Islet precursor cell (in vitro differentiated cells): Measurements from ENCODE around the gene WWOX.
A peak's percentile ranks its signal among the peaks of the same experiment; 100 is the strongest.

Experiments
- DNase-seq: peaks from one replicate; pipeline ENCODE4 v3.0.0-alpha.2; 2018

Gene WWOX

DNA sequence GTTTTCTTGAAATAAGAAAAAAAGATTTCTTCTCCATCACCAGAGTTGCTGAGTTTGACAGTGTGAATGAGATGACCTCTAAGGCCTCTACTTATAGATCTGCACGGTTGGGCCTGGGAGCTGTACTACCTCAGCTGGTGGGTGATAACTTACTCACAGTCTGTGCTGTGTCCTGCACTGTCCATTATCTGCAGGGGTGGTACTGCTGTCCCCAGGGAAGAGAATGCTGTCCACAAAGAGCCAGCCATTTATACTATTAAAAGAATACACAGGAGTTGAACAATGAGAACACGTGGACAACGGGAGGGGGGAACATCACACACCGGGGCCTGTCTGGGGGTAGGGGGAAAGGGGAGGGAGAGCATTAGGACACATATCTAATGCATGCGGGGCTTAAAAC is 655.3 kb downstream of the WWOX start:
- DNase-seq = no peak

DNA sequence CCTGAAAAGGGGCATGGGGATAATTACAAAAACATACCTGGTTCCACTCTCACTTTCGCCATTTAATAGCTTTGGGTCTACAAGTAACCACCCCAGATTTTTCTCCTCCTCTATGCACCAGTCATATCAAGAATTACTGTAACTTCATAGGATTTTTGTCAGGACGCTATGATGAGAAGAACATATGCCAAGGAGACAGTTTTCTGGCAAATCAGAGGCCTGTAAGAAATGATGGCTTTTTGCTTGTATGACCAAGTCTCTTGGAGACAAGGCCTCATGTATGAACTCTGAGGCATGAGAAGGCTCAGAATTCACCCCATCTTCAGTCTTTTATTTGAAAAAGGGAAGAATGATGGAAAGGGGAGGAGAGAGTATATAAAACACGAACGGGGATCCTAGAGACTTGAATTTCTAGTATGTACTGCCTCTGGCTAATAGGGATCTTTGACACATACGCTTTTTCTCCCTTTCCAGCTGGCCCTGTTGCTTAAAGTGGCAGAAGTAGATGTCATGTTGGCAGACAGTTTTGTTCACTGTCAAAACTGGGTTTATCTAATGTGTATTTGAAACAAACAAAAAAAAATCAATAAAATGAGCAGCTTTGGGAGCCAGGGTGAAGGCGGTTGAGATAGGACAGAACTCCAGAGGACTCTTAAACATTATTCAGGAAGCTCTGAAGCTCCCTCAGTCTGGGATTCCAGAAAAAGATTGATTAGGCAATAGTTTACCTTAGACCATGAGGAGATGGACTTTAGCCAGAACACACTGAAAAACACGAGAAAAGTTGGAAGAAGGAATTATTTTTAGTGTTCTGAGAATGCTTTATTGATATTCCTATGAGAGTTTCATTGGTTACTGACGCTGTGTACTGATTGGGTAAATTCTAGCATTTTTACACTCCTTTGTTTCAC is 656.6 kb downstream of the WWOX start:
- no peak for DNase-seq

DNA sequence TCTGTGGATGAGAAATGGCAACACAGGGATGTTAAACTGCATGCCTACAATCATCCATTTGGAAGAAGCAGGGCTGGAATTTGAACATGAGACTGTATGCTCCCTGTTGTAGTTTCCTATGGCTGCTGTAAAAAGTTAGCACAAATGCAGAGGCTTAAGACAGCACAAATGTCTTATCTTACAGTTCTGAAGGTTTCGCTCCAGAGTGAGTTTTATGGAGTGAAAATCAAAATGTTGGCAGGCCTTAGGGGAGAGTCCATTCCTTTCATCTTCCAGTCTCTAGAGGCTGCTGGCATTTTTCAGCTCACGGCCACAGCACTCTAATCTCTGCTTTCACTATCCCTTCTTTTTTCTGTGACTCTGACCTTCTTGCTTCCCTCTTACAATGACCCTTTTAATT is 660.1 kb downstream of the WWOX start:
- DNase-seq = no peak

DNA sequence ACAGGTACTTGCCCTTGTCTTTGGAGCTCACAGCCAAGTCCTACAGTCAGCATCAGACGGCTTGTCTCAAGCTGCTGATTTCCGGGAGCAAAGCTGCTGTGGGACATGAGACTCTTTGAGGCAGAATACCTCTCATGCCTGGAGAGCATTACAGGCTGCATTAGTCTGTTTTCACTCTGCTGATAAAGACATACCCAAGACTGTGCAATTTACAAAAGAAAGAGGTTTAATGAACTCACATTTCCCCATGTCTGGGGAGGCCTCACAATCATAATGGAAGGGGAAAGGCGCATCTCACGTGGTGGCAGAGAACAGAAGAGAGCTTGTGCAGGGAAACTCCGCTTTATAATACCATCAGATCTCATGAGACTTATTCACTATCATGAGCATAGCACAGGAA is 661.2 kb downstream of the WWOX start:
- DNase-seq = no peak

DNA sequence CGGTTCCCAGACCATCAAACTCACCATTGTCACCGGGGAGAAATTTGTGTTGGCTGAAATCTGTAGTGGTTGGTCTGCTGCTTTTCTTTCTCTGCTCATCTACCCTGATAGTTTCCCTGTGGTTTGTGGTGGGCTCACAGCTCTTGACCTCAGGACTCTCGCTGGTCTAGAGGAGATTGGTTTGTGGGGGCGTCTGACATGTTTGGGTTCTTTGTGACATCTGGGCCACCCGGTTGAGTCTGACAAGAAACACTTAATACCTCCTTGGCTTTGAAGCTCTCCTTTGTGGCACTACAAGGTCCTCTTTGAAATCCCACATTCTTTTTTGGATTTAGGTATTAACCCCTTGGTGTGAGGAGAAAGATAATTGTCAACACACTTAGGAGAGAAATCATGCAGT is 662.0 kb downstream of the WWOX start:
- DNase-seq = no peak

DNA sequence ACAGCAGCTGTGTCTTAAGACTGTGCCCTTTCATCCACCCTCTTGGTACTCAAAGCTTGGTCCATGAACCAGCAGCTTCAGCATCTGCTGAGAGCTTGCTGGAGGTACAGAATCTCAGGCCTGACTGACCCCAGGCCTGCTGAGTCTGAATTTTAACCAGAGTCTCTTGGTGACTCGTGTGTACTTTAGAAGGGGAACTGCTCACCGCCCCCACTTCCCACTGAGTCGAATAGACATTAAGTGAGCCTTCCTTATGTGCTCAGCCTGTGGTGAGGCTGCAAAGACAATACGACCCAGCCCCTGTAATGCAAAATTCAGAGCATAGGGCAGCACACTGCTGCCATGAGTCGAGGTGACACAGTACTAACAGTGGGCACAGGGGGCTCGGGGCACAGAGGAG is 662.8 kb downstream of the WWOX start:
- DNase-seq = no peak

DNA sequence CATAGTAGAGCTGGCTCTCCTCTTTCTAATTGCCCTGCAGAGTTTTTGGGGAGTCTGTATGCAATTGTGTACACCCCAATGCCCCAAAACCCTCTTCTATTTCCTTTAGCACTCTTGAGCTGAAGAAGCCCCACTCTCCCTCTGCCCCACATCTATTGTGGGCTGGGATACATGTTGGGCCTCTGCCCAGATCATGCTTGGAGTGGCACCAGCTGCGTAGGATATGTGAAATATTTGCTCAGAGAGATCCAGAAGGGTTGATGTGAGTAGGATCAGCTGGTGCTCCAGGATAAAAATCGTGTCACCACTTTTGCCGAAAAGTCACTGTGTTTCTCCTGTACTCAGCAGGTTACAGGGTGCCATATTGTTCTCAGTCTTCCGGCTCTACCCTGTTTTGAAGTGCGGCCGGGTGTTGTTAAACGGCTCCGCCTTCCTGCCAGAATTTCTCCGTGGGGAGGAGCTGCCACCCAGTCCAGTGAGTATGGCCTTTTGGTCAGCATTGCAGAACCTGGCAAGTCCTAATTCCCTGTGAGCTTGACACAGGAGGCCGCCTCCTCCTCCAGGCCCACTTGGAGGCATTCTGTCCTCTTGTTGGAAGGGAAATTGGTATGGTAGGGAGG is 664.5 kb downstream of the WWOX start:
- DNase-seq = no peak

DNA sequence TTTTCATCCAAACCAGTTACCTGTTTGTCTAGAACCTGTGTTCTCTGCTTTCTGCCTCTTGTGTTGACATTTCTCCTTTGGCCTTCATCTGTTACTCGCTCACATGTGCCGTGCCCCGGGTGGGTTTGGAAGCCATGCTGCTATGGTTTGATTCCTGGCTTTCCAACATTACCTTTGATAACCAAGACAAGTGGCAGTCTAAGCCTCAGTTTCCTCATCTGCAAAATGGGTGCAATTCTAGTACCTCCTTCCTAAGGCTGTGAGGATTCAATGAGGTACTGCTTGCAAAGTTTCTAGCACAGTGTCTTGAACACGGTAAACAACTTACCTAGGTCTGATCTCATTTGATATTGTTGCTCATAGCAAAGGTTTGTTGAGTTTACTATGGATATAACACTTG is 665.0 kb downstream of the WWOX start:
- DNase-seq = no peak

DNA sequence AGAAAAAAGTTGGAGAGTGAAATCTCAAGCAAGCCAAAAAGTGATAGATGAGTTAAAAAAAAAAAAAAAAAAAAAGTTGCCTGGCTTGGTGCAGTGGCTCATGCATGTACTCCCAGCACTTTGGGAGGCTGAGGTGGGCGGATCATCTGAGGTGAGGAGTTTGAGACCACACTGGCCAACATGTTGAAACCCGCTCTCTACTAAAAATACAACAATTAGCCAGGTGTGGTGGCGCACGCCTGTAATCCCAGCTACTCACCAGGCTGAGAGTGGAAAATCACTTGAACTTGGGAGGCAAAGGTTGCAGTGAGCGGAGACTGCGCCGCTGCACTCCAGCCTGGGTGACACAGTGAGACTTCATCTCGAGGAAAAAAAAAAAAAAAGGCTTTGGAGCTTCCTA is 668.8 kb downstream of the WWOX start:
- no peak for DNase-seq

DNA sequence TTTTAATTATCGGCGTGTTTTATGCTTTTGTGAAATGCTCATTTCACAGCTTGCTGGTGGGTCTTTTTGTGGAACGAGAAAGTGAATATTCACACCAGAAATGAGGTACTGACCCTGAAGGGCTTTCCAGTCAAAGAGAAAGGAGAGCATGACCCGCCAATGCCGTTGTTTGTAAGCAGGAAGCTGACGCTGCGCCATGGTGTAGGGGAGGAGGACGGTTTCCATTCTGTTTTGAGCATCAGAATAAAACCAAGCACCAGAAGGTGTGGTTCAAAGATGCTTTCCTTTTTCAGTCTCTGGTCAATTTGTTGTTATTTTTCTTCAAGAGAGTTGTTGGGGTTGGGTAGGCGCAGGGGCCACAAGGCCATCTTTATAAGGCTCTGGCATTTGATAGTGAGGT is 669.3 kb downstream of the WWOX start:
- no peak for DNase-seq

DNA sequence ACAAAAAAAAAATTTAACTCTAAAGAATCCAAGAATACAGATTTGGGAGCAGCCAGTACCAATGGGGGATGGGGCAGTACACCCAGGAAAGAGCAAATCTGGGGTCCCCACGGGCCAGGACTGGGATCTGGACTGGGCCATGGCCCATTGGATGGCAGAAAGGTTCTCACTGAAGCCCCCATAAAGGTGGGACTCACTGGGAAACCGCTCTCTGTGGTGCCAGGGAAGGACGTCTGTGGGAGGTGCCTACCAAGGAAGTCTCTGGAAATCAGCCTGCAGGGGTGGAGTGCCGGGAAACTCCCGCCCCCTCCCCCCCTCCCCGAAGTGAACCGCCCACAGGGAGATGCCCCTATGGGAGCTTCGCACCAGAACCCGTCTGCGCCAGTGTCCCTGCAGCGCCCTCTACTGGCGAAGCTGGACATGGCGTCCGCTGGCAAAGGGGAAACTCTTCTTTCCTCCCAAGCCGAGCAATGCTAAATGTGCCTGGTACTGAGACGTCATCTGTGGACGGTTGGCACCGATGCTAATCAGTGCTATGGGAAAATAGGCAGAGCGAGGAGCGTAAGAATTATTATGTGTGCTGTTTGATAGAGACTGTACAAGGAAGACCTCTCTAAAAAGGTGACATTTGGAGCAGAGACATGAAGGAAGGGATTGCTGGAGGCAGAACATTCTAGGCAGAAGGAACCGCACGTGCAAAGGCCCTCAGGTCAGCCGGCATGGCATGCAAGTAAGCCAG is 671.1 kb downstream of the WWOX start:
- peak; percentile 78 for DNase-seq

DNA sequence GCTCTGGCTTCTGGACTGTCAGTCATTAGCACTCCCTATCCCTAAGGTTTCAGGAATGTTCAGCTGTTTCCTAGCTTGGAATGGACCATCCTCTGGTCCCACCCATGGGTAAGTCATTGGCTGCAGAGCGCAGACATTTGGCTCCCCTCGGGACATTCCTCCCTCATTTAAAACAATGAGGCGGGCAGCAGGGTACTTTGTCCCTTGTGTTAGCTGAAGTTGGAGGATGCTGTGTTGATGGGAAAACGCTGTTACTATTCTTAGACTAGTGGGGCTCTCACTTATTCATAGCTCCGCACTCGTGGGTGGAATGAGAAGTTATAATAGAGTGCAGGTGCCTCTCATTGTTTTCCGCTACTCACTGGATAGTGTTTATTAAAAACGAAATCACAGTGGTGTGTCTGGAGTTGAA is 673.8 kb downstream of the WWOX start:
- DNase-seq = no peak

DNA sequence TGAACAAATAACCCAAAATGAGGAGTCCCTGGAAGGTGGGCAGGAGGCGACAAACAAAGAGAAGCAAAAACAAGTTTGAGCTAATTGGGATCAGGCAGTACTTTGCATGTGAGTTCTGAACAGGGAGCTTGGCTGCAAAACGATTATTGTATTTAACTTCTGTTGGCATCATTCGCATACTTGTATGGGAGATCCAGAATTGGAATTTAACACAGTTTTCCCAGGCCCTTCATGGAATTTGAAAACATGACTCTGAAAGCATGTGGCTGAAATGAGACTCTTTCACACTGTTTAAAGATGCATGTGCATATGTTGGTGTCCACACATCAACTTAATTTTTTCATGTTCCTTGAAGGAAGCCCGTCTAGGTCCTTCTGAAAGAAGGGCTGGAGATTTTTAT is 674.3 kb downstream of the WWOX start:
- DNase-seq = no peak

DNA sequence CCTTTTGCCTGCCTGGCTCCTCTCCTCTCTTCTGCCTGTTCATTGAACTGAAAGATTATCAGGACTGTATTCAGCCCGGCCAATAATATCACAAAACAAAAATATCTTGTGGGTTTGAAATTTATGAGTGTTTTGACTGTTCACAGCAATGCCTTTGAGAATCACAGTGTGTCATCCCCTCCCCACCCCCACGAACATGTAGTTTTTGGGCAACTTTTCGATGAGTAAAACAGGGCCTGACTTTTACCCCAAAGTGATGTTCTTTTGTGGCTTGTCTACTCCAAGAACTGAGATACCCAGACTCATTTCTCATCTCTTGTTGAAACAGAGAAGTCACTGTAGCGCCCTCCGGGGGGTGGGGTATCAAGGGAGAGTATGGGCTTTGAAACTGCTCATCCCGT is 675.7 kb downstream of the WWOX start:
- DNase-seq = no peak

DNA sequence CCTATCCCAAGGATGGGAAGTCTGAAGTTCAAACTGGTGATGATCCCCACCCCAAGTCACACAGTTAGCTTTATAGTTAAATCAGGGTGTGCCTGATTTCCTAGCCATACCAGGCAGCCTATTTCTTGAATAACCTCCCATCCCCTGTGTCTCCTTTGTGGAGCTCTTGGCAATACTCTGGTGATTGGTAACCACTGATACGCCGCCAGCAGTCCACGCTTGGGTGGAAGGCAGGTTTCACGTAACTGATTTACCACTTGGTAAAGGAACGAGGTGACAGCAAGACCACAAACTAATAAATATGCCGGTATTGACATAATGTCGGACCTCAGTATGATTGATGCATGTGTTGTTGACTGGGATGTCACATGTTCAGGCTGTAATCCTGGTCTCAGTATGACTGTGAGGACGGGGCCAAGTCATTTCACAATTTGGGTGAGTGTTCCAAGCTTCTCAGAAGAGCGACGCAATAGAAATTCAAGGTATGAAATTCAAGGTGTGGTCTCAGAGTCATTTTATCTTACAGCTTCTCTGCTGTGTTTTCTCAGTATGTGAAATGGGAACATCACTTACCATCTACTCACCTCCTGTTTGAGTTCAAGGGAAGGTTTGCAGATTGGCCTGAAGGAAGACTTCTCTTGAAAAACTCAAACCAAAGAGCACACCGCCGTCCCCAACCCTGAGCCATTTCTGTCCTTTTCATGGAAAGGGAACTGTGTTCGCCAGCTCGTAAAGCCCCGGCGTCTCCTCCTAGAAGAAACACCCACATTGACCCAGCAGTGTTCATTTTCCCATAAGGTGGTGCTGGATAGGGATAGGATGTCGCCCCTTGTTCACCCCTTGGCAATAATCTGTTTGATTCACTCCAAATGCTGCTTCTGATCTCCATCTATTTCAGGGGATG is 678.9 kb downstream of the WWOX start:
- DNase-seq = no peak

DNA sequence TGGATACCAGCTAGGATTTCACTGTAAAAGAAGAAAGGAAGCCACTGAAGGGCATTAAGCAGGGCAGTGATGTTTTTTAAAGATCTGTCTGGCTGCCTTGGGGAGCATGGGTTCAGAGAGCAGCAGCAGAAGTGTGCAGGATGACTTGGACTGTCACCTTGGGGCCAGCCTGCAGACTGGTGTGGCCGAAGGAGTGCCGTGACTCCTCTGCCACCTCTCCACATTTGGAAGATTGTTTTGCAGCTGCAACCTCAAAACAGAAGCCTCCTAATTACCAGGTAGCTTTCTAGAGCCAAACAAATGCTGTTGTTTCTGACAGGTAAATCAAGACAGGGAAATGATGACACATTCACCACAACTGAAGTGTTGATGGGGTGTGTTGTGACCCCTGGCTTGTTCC is 681.4 kb downstream of the WWOX start:
- DNase-seq = no peak

DNA sequence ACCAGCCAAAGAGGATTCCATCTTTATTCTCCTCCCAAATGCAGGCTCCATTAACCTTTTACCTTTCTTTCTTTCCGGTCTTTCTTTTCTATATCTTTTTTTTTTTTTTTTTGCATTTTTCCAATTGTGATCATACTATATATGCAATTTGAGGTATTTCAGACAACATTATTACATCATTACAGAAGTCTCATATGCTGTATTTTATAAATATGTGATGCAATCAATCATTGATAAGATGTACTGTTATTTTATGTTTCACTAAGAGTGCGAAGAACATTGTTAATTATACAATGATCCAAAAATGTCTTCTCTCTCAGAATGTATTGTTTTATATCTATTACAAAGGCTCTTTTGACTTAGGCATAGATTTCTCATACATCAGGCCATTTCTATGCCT is 683.1 kb downstream of the WWOX start:
- DNase-seq = no peak

DNA sequence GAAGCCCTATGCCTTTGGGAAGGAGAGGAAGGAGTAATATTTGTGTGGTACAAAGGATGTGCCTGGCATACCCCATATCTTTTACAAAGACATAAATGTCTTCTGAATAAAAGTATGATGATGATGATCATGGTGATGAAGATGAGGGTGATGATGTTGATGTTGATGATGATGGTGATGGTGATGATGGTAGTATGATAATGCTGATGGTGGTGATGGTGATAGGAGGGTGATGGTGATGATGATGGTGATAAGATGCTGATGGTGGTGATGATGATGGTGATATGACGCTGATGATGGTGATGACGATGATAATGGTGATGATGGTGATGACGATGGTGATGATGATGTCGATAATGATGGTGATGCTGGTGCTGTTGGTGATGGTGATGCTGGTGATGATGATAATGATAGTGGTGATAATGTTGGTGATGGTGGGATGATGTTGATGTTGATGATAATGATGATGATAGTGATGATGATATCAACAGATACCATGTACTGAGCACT is 684.2 kb downstream of the WWOX start:
- no peak for DNase-seq

DNA sequence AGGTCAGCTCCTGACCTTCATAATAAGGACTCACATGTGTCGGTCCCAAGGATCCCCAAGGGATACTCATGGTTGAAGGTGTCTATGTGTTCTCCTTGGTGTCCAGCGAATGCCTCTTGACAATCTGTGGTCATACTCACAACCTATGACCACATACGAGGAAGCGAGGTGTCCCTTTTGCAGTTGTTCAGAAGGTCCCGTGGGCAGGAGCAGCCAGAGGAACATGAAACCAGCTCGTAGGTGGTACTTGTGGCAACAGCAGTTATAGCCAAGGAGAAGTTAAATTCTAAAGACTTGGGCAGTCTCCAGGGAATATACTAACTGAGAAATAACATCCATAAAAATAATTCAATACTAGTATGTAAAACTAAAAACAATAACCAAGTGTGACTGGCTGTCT is 685.3 kb downstream of the WWOX start:
- no peak for DNase-seq

DNA sequence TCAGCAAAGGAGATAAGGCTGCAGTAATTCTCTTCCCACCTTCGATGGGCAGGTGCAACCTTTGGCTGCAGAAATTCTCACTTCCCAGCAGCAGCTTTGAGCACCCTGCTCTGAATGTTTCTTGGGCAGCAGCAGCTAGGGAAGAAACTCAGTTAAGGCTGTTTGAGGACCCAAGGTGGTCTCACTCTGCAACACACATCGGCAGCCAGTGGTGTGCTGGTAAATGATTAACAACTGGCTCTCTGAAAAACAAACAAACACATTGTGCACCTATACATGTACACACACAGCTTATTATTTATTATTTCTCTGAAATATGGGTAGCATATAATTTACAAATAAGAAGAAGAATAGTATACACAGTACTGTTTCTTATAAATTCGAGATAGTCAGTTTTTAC is 685.8 kb downstream of the WWOX start:
- DNase-seq = no peak

DNA sequence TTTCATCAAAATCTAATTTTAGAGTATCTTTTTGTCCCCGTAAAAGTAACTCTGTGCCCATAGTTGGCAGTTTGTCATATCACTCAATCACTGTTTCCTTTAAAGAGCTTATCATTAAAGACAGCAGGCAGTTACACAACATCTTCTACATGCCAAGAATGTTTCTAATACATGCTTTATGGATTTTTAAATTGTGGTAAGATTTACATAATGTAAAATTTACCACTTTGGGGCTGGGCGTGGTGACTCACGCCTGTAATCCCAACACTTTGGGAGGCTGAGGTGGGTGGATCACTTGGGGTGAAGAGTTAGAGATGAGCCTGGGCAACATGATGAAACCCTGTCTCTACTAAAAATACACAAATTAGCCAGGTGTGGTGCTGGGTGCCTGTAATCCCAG is 687.2 kb downstream of the WWOX start:
- DNase-seq = no peak

DNA sequence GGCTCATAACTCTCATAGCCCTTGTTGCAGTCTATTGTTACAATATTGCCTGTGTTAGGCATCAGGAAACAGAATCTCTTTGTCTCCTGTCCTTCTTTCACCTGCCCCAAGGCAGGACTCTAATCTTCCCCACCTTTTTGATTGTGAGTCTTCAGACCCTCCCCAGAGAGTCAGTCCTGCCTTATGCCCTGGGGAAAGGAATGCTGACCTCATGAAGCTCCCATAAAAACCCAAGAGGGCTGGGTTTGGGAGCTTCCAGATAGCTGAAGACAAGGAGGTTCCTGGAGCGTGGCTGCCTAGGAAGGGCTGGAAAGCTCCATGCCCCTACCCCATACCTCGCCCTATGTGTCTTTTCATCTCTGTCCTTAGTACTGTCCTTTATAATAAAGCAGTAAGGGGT is 688.8 kb downstream of the WWOX start:
- peak; percentile 90 for DNase-seq

DNA sequence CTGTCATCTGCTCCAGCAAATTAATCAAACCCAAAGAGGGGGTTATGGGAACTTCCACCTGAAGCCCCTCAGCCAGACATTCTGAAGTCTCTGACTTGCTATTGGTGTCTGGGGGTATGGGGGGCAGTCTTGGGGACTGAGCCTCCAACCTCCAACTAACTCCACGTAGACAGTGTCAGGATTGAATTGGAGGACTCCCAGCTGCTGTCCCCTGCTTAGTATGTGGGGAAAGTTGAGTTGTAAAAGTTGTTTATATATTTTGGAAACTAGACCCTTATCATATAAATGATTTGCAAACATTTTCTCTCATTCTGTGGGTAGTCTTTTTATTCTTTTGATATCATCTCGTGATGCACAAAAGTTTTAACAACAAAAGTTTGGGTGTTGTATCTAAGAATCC is 689.2 kb downstream of the WWOX start:
- no peak for DNase-seq
